Smooth muscle cell (in vitro differentiated cells): Measurements from ENCODE around the gene NFIB. TPM values are rescaled to one million over a fixed set of nuclear protein-coding genes. Genes with fewer than 3 reads are reported as not detected.

ENCODE experiments used
- DNase-seq: peaks from one replicate; lab custom pipeline; 2025; ENCODE audit not compliant: unreplicated experiment; lab: John Stamatoyannopoulos, UW
- H2AFZ ChIP-seq: fragments of 200-600 bp; sonication (generic); 2 replicates; pipeline ENCODE4 v1.6.0; 2016; ENCODE audit warnings: antibody characterized with exemption, low read depth, mild to moderate bottlenecking
- H3F3A ChIP-seq: fragments of 200-600 bp; sonication (generic); 2 replicates; pipeline ENCODE4 v1.6.0; 2017; ENCODE audit warnings: antibody characterized with exemption, low read depth
- H3K27ac ChIP-seq: fragments of 200-600 bp; sonication (generic); 2 replicates; pipeline ENCODE4 v1.5.1; 2016; ENCODE audit warnings: low read depth, mild to moderate bottlenecking
- H3K27me3 ChIP-seq: fragments of 200-600 bp; sonication (generic); 2 replicates; pipeline ENCODE4 v1.6.1; 2016; ENCODE audit warnings: low read depth, mild to moderate bottlenecking
- H3K36me3 ChIP-seq: fragments of 200-600 bp; sonication (generic); 2 replicates; pipeline ENCODE4 v1.5.1; 2016; ENCODE audit warnings: low read depth
- H3K4me1 ChIP-seq: fragments of 200-600 bp; sonication (generic); 2 replicates; pipeline ENCODE4 v1.5.1; 2016; ENCODE audit warnings: low read depth
- H3K4me2 ChIP-seq: fragments of 200-600 bp; sonication (generic); 2 replicates; pipeline ENCODE4 v1.6.0; 2016; ENCODE audit warnings: mild to moderate bottlenecking
- H3K4me3 ChIP-seq: fragments of 200-600 bp; sonication (generic); 2 replicates; pipeline ENCODE4 v1.5.1; 2016; ENCODE audit warnings: mild to moderate bottlenecking
- H3K79me2 ChIP-seq: fragments of 200-600 bp; sonication (generic); 2 replicates; pipeline ENCODE4 v1.6.0; 2016; ENCODE audit warnings: low read depth, mild to moderate bottlenecking
- H3K9ac ChIP-seq: fragments of 200-600 bp; sonication (generic); 2 replicates; pipeline ENCODE4 v1.6.0; 2016; ENCODE audit warnings: low read depth
- H3K9me3 ChIP-seq: fragments of 200-600 bp; sonication (generic); replicated peaks from 2 replicates; pipeline ENCODE4 v1.5.1; 2016; ENCODE audit warnings: low read depth
- H4K20me1 ChIP-seq: fragments of 200-600 bp; sonication (generic); 2 replicates; pipeline ENCODE4 v1.6.0; 2016; ENCODE audit warnings: low read depth
- WGBS: methylation state at CpG from one replicate; pipeline ENCODE4 v1.1.7; 2016; ENCODE audit warnings: low lambda C conversion rate; 5-methylcytosine and 5-hydroxymethylcytosine counted together
- polyA plus RNA-seq: library from polyadenylated mRNA; unstranded; fragments of >200 nt; fragmentation: Nextera tagmentation; extraction: Ambion mirVana; gene quantifications from 2 replicates; pipeline ENCODE4 v1.2.1, GENCODE V29; 2016
- total RNA-seq: library from RNA; depleted of rRNA; stranded (reverse); fragments of >200 nt; gene quantifications from 2 replicates; pipeline ENCODE4 v1.2.3, GENCODE V29; 2014
- TF ChIP-seq, protein P1 (sequence below): fragments of 200-600 bp; sonication (generic); IDR thresholded peaks from 2 replicates; pipeline ENCODE4 v1.5.1; 2017; ENCODE audit warnings: borderline replicate concordance, mild to moderate bottlenecking, antibody characterized with exemption; ENCODE audit not compliant: insufficient read depth, poor library complexity, severe bottlenecking

NFIB gene
- total and polyA plus RNA-seq, 2 experiments from 2014 or later: 0.93 to 1.7 TPM

DNA sequence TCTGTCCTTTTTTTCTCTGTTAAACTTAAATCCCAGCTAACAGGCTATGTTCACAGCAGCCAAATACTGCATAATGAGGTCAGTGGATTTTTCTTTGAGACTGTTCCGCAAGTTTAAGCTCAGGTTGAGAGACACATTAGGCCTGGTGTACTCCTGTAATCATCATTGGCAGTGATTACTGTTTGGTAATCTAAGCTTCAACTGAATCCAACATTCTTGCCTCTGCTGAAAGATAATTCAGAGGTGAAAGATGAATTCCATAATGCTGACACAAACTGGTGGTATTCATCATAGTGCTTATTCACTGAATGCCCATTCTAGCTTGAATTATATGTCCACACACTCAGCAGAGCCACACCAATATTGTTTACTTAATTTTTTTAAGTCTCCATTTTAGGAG lies 108.5 kb downstream of the NFIB start:
- DNase-seq: no peak

DNA sequence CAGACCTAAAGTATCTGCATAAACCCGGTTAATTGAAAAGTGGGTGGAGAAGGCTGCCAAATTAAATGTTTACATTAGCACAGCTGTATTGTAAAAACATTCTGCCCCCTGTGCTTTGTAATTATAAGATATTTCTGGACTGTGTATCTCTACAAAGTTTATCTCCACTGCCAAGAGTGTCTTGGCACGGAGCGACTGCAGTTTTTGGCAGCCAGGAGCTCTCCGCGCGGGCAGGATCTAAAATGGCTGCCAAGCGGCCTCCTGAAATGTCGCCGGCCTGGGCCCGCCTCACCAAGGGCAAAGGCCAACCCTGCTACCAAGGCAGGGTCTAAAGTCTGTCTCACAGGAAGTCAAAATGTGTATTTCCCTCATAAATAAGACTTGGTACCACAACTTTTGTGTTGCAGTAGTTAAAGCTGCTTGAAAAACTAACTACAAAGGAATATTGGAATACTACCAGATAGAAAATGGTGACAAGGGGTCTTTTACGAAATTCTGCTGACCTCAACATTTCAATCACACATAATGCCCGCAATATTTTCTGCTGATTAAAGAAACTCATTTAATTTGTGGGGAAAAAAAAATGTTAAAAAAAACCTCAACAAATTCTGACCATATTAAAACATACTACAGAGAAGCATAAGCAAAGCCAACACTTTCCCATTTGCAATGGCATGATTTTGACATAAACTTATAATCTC lies 110.4 kb downstream of the NFIB start:
- Histone ChIP-seq H3K27ac (no peak overlapping the region), H3K79me2 (no peaks in the 10 kb centered on the region), H4K20me1 (no peaks in the 10 kb centered on the region), H3K4me1 (no peaks in the 10 kb centered on the region), H3K4me3 (no peak overlapping the region), H3K4me2 (no peak overlapping the region), H3K9me3 (no peaks in the 10 kb centered on the region), H2AFZ (no peak overlapping the region), H3F3A (no peaks in the 10 kb centered on the region), H3K27me3 (no peaks in the 10 kb centered on the region), H3K9ac (no peak overlapping the region), H3K36me3 (no peaks in the 10 kb centered on the region)
- WGBS: 97% methylated on average over 12 of the region's 12 CpGs
- TF ChIP-seq, protein P1, sequence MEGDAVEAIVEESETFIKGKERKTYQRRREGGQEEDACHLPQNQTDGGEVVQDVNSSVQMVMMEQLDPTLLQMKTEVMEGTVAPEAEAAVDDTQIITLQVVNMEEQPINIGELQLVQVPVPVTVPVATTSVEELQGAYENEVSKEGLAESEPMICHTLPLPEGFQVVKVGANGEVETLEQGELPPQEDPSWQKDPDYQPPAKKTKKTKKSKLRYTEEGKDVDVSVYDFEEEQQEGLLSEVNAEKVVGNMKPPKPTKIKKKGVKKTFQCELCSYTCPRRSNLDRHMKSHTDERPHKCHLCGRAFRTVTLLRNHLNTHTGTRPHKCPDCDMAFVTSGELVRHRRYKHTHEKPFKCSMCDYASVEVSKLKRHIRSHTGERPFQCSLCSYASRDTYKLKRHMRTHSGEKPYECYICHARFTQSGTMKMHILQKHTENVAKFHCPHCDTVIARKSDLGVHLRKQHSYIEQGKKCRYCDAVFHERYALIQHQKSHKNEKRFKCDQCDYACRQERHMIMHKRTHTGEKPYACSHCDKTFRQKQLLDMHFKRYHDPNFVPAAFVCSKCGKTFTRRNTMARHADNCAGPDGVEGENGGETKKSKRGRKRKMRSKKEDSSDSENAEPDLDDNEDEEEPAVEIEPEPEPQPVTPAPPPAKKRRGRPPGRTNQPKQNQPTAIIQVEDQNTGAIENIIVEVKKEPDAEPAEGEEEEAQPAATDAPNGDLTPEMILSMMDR: no peak
- no peak for DNase-seq

More for the DNA sequence above, 108.5 kb downstream of the NFIB start:
- H3K4me3 ChIP-seq: no peak overlapping the region
- no peaks in the 10 kb centered on the region for H3K9me3 ChIP-seq
- H3K4me2 ChIP-seq: no peak overlapping the region
- H4K20me1 ChIP-seq: no peaks in the 10 kb centered on the region
- H2AFZ ChIP-seq: no peak overlapping the region
- TF ChIP-seq, protein P1: no peak
- WGBS: 72% methylated on average over 1 of the region's 1 CpG
- H3K27me3 ChIP-seq: no peaks in the 10 kb centered on the region
- no peaks in the 10 kb centered on the region for H3F3A ChIP-seq
- no peaks in the 10 kb centered on the region for H3K36me3 ChIP-seq
- no peak overlapping the region for H3K9ac ChIP-seq
- H3K27ac ChIP-seq: no peak overlapping the region
- H3K79me2 ChIP-seq: no peaks in the 10 kb centered on the region
- no peaks in the 10 kb centered on the region for H3K4me1 ChIP-seq

DNA sequence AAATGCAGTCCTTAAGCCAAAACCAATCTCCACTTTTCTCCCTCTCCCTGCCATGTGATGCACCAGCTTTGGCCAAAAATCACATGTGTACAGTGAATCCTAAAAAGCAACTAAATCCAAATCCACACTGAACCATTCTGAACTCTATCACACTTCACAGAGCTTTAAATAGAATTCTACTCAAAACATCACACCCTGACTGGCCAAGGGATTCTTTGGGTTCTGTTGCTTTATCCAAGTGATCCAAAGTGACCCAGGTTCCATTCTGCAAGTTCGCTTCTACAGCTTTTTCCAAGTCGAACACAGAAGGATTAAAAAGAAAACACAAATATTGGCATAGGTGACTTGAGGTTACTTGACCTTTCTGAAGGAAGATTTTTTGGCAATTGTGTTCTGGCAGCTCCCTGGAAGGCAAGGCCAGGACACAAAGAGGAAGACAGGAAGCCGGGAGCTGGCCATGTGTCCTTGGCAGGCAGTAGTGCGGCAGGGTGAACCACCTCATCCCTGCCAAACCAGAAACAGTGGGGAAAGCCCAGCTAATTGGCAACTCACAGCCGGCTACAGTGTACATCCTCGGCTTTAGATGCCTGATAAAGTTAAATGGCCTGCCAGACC lies 115.0 kb downstream of the NFIB start:
- 54% methylated on average over 6 of the region's 6 CpGs for WGBS
- Histone ChIP-seq H3K36me3 (no peaks in the 10 kb centered on the region), H2AFZ (no peak overlapping the region), H3K9ac (no peak overlapping the region), H3K4me2 (no peak overlapping the region), H4K20me1 (no peaks in the 10 kb centered on the region), H3K9me3 (no peaks in the 10 kb centered on the region), H3K79me2 (no peaks in the 10 kb centered on the region), H3K4me3 (no peak overlapping the region), H3K27me3 (no peaks in the 10 kb centered on the region), H3K27ac (no peak overlapping the region), H3K4me1 (no peaks in the 10 kb centered on the region), H3F3A (no peaks in the 10 kb centered on the region)
- no peak for DNase-seq
- TF ChIP-seq, protein P1: no peak
